Superior temporal gyrus (tissue), 1 donor: ENCODE data around the gene FAM135A.

Experiments used
- DNase-seq: peaks from one replicate; pipeline ENCODE4 v3.0.0-alpha.2; 2016; ENCODE audit errors: extremely low spot score

Gene FAM135A

DNA sequence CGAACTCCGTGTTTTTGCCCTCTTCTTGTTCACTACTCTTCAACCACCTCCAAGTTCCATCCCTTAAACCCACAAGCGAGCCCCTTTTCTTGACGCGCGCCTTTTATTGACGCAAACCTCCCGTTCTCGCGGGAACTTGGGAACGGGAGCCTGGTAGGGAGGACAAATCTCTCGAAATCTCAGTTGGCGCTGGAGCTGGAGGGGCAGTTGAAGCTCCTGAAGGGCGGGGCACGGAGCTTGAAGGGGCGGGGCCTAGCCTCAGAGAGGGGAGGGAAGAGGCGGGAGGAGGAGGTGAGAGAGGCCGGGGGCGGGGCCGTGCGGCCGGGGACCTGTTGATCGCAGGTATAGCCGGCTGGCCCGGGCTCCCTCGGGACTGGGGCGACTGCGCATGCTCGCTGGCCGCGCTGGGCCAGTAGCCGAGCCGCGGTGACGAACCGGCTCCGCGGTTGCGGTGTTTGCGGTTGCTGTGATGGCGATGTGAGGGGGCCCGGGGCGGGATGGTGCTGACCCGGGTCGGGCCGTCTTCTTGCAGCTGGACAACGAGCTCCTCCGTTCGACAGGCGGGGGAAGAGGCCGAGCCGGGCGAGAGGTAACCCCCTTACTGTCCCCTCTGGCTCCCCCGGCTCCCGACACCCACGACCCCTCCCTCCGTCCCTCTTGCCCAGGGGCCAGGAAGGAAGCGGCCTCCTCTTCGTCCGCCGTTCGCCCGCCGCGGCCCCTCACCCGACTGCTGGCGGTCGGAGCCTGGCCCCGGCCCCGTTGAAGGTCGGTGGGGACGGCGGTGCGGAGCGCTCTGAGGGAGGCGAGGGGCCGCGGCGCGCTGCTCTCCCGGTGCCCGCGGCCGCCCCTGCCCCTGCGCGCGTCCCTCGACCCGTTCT lies at the start of gene FAM135A:
FAM135A (plus strand) TSS at position 395 of the 878 bp plus-strand sequence. CDS start 14,835 bp downstream, outside the sequence.
- DNase-seq: peak; percentile 96

- DNase-seq: no peak
Measured at GRCh38 chr6:70363741-70364493, 49.4 kb upstream of the FAM135A start.

- peak; percentile 83 for DNase-seq
Measured at GRCh38 chr6:70369332-70369950, 43.9 kb upstream of the FAM135A start.

DNA sequence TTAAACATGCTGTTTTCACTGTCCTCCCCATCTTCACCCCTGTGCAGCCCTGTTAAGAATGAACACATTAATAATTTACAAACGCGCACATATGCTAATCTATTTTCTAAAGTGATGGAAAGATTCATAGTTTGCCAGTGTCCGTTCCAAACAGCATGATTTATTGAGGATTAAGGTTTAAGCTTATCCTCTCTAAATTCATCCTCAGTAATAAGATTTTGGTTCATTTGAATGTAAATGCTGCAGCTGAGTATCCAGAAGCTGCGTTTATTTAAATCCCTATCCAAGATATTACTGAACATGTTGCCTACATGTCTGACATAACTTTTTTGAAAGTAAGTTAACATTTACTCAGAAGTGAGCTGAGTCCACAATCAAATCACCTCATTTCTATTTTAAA lies 42.8 kb upstream of the FAM135A start:
- no peak for DNase-seq

GRCh38 chr6:70371454-70372105 lies 41.7 kb upstream of the FAM135A start:
- DNase-seq: peak; percentile 82

- no peak for DNase-seq
Measured at GRCh38 chr6:70375166-70375565, 38.1 kb upstream of the FAM135A start.

- DNase-seq: no peak
Measured at GRCh38 chr6:70375882-70376281, 37.4 kb upstream of the FAM135A start.

DNA sequence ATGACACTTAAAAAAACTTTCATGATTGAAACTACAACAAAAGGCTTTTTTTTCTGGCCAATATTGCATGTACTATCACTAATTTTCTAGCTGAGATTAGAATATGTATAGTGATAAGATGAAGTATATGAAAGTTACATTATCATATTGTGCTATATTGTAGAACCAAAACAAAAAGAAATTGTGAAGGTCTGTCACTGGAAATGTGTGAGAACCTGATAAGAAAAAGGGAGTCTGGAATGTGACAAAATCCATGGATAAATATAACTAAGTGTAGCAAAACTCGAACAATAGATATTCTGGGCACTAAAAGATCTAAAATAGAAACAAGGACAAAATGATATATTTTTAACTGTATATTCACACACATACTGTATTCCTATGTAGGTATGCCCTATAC lies 36.7 kb upstream of the FAM135A start:
- DNase-seq: no peak

- DNase-seq: no peak
Measured at GRCh38 chr6:70377372-70377771, 35.9 kb upstream of the FAM135A start.

DNA sequence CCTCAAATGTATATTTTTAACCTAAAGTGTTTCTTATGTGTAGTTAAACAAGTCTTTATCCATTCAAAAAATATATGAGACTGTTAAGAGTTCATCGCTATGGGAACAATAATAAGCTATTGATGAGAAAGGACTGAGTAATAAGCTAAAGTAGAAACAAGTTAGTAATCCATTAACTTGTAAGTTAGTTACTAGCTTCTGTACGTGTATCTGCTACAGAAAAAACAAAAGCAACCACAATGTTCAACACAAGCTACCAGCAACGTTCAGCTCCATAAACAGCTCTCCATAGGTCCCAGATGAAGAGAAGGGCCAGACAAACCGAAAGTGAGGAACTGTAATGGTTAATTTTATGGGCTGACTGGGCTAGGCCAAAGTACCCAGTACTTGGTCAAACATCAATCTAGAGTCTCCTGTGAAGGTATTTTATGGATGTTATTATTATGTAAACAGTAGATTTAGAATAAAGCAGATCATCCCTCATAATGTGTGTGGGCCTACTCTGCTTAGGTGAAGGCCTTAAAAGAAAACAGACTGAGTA lies 33.8 kb upstream of the FAM135A start:
- no peak for DNase-seq

GRCh38 chr6:70380252-70380651 lies 33.1 kb upstream of the FAM135A start:
- DNase-seq: no peak

- DNase-seq: no peak
Measured at GRCh38 chr6:70380771-70381416, 32.4 kb upstream of the FAM135A start.

GRCh38 chr6:70381417-70381782 lies 31.9 kb upstream of the FAM135A start:
- DNase-seq: no peak

GRCh38 chr6:70385901-70386300 lies 27.4 kb upstream of the FAM135A start:
- no peak for DNase-seq

DNA sequence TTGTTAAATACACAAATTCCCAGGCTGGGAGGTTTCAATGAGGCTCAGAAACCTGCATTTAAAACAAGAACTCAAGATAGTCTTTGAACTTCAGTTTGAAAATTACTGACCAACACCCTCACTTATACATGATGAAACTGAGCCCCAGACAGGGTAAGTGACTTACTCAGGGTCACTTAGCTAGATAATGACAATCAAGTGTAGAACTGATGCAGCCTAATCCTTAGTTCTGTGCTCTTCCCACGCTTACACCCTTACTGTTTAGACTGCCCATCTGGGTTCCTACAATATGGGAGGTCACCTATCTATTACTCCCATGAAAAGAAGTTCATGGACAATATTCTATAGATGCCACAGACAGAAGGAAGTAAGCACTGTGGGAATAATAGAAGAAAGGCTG lies 24.5 kb upstream of the FAM135A start:
- no peak for DNase-seq

- no peak for DNase-seq
Measured at GRCh38 chr6:70389261-70389660, 24.0 kb upstream of the FAM135A start.

DNA sequence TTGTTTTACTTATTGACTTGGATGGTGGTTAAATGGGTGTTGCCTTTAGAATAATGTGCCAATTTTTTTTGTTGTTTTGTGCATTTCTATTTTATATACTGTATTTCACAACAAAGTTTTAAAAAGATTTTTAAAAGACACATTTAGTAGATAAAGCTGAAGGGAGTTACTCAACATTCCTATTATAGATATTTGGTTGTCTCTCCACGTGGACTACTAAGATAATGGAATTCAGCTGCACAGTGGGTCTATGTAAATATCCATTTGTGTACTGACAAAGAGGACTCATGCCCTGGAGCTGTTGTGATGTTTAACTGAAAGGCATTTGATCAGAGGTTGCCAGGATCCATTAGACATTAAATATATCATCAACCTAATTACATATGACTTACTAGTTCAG lies 23.2 kb upstream of the FAM135A start:
- DNase-seq: no peak

DNA sequence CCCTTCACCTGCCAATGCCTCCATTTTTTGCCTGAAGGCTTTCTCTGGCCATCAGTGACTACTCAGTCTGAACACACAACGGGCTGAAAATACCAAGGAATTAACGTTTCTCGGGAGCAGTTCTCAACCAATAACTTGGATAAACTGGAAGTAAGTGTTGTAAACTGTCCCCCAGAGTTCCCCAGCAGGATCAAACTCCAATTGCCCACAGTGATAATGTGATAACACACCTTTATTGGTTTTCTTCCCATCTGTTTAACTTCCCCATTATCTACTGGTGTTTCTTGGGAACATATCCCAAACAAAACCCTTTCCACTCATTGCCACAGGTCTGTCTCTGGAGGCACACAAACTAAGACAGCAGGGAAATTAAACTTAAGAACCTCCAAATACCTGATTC lies 21.8 kb upstream of the FAM135A start:
- DNase-seq: no peak

DNA sequence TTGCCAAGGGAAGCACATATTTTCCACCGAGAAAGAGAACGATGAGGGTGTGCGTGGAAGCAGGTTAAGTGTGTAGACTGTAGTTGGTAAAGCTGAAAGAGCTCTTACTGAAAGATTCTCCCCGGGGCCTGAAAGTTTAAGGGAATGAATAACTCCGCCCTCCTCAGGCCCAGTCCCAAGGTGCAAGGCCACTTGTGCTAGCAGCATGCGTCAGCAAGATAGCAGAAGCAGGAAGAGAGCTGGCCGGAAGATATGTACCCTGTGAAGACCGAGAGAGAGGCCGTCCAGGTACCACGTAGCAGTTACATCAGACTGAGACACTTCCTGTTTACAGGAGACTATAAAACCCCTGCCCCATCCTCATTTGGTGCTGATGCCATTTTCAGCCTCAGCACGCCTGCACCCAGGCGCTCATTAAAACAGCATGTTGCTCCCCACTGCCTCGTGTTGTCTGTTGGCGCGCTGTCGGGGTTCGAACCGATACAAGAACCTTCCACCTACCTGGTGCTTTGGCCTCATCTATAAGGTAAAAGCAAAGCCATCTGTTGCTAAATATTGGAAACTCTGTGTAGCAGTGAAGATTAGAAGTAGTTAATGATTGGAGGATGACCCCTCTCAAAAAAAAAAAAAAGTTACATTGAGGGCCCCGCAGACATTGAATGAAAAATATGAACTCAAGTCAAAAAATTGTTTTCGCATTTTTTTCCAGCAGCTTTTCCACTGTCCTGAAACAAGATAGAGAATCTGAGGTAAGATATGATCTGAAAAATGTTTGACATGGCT lies 18.6 kb upstream of the FAM135A start:
- DNase-seq: no peak

GRCh38 chr6:70395301-70395672 lies 18.0 kb upstream of the FAM135A start:
- DNase-seq: no peak

GRCh38 chr6:70396163-70396562 lies 17.1 kb upstream of the FAM135A start:
- no peak for DNase-seq
